Epithelial cell of esophagus (primary cell): ENCODE data around the gene ERFL.
A peak's percentile ranks its signal among the peaks of the same experiment; 100 is the strongest.

Source experiments
- DNase-seq: peaks from one replicate; pipeline ENCODE4 v3.0.0; 2010; ENCODE audit warnings: low read depth
- H3K4me3 ChIP-seq: 2 replicates; pipeline ENCODE4 v1.5.1; 2011; ENCODE audit warnings: mild to moderate bottlenecking, low read length, control low read depth
- CTCF ChIP-seq: IDR thresholded peaks from 2 replicates; pipeline ENCODE4 v1.5.1; 2011; ENCODE audit warnings: low read depth, mild to moderate bottlenecking, low read length, control low read depth, inconsistent platforms; ENCODE audit not compliant: insufficient read depth; ENCODE audit errors: missing control alignments

ERFL gene

GRCh38 chr19:41921577-41922576, 6.4 kb downstream of the ERFL start:
- no peak for DNase-seq
- H3K4me3 ChIP-seq, result no peak overlapping the region
- TF ChIP-seq CTCF, result no peak

DNA sequence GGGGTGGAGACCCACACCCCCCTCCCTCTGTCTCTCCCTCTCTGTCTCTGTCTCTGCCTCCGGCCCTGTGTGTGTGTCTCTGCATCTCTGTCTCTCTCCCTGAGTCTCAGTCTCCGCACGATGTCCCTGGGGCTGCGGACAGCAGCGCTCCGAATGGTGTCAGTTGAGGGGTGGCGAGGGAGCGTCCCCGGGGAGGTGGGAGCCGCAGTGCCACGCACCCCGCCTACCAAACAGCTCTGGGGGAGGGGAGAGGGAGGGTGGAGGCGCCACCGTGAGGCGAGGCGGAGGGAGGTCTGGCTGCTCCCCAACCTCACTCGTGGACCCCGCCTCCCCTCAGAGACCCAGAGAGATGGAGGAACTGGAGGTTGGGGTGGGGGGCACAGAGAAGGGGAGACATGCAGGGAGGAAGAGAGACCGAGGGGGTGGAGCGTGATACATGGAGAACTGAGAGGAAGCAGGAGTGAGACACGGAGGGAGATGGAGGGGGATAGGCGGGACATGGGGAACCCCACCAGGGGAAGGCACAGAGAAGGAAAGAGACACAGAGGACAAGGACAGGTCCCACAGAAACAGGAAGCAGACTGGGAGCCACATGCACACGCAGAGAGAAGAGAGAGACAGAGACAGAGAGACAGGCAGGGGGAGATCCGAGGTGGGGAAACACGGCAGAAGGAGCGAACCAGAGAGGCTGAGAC, 7.2 kb downstream of the ERFL start:
- DNase-seq, result no peak

GRCh38 chr19:41919948-41920712, 8.1 kb downstream of the ERFL start:
- peak; percentile 59 for DNase-seq
- no peak for TF ChIP-seq CTCF
- H3K4me3 ChIP-seq, result no peak overlapping the region

More for the DNA sequence above, 7.2 kb downstream of the ERFL start:
- TF ChIP-seq CTCF, result no peak
- no peak overlapping the region for H3K4me3 ChIP-seq

- H3K4me3 ChIP-seq, result no peak overlapping the region
- no peak for DNase-seq
- no peak for TF ChIP-seq CTCF
Observed at GRCh38 chr19:41918653-41919244, 9.5 kb downstream of the ERFL start.

DNA sequence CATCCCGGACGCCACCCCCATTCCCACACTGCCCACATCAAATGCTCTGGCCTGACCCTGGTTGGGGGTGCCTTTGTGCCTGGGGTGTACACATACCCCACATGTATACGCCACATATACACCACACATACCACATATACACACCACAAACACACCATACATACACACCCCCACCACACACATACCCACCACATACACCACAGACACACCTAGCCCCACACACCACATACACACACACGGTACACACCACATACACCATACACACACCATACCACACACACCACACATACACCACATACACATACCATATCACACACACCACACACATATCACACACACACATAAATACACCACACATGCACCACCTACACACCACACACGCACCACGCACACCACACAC, 10.2 kb downstream of the ERFL start:
- no peak for DNase-seq
- no peak for TF ChIP-seq CTCF
- H3K4me3 ChIP-seq, result no peak overlapping the region

GRCh38 chr19:41917676-41918075, 10.6 kb downstream of the ERFL start:
- DNase-seq, result no peak
- no peak overlapping the region for H3K4me3 ChIP-seq
- TF ChIP-seq CTCF, result no peak
